ENCODE measurements around the gene GARNL3.

GARNL3 gene

DNA sequence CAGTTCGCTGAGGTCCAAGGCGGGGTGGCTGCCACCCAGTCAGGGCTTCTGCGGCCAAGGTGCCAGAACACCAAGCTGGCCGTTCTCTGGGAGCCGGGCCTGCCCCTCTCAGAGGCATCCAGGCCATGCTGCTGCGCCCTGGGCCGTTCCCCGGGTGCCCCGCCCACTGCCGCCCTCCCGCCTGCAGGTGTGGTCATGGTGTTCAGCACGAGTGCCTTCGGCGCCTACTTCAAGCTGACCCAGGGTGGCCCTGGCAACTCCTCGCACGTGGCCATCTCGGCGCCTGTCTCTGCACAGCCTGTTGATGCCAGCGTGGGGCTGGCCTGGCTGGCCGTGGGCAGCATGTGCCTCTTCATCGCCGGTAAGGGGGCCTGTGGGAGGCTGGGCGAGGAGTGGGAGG is 140.1 kb downstream of the GARNL3 start:
- Histone ChIP-seq H3K9me3 (ENCODE audit: low read depth, low read length) (no peaks in the 10 kb centered on the region), H3K4me3 (no peak overlapping the region), H3K36me3 (ENCODE audit: insufficient read depth, low read length) (no peaks in the 10 kb centered on the region), H3K9ac (ENCODE audit: insufficient read length) (no peak overlapping the region), H3K27ac (no peak overlapping the region)
- TF ChIP-seq POLR2AphosphoS5 (IDR thresholded peaks at IDR 0.05; ENCODE audit: borderline replicate concordance, low read depth, low read length) (no peak), FOXP2 (optimal IDR thresholded peaks at IDR 0.05; ENCODE audit: control extremely low read depth, extremely low read length, insufficient read depth) (no peak)
- DNase-seq (ENCODE audit: low read depth, low spot score): no peak

GRCh38 chr9:127405344-127406125 is 141.0 kb downstream of the GARNL3 start:
- DNase-seq (ENCODE audit: low read depth, low spot score): no peak
- Histone ChIP-seq H3K9ac (ENCODE audit: insufficient read length) (no peak overlapping the region), H3K4me3 (no peak overlapping the region), H3K9me3 (ENCODE audit: low read depth, low read length) (no peaks in the 10 kb centered on the region), H3K36me3 (ENCODE audit: insufficient read depth, low read length) (no peaks in the 10 kb centered on the region), H3K27ac (no peak overlapping the region)
- TF ChIP-seq EZH2 (IDR thresholded peaks at IDR 0.05) (no peak), FOXP2 (optimal IDR thresholded peaks at IDR 0.05; ENCODE audit: control extremely low read depth, extremely low read length, insufficient read depth) (no peak)

DNA sequence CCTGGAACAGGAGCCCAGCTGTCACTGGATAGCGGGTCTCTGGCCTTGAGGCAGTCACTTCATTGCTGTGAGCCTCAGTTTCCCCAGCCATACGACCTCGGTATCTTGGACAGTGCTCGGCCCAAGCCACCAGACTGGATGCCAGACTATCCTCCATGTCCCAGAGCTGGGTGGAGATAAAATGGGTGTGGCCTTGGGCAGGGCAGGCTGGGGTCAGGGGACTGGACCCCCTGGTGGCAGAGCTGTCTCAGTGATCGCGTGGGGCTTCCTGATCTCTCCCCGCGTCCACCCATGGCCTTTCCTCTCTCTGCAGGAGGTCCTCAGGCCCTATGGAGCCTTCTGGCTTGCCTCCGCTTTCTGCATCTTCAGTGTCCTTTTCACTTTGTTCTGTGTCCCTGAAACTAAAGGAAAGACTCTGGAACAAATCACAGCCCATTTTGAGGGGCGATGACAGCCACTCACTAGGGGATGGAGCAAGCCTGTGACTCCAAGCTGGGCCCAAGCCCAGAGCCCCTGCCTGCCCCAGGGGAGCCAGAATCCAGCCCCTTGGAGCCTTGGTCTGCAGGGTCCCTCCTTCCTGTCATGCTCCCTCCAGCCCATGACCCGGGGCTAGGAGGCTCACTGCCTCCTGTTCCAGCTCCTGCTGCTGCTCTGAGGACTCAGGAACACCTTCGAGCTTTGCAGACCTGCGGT is 142.4 kb downstream of the GARNL3 start:
- no peak overlapping the region for H3K27ac ChIP-seq

GRCh38 chr9:127407492-127407843 is 142.9 kb downstream of the GARNL3 start:
- no peak for TF ChIP-seq FOXP2 (optimal IDR thresholded peaks at IDR 0.05; ENCODE audit: control extremely low read depth, extremely low read length, insufficient read depth)
- no peak for TF ChIP-seq POLR2AphosphoS5 (IDR thresholded peaks at IDR 0.05; ENCODE audit: borderline replicate concordance, low read depth, low read length)
- TF ChIP-seq EZH2 (IDR thresholded peaks at IDR 0.05): no peak
- no peaks in the 10 kb centered on the region for H3K9me3 ChIP-seq (ENCODE audit: low read depth, low read length)
- H3K9ac ChIP-seq (ENCODE audit: insufficient read length): no peak overlapping the region
- H3K36me3 ChIP-seq (ENCODE audit: insufficient read depth, low read length): no peaks in the 10 kb centered on the region
- no peak overlapping the region for H3K27ac ChIP-seq
- no peak for DNase-seq (ENCODE audit: low read depth, low spot score)
- no peak overlapping the region for H3K4me3 ChIP-seq

More for the DNA sequence above, 142.4 kb downstream of the GARNL3 start:
- Histone ChIP-seq H3K9ac (ENCODE audit: insufficient read length) (no peak overlapping the region), H3K9me3 (ENCODE audit: low read depth, low read length) (no peaks in the 10 kb centered on the region), H3K36me3 (ENCODE audit: insufficient read depth, low read length) (no peaks in the 10 kb centered on the region), H3K4me3 (no peak overlapping the region)
- no peak for TF ChIP-seq FOXP2 (optimal IDR thresholded peaks at IDR 0.05; ENCODE audit: control extremely low read depth, extremely low read length, insufficient read depth)
- no peak for TF ChIP-seq POLR2AphosphoS5 (IDR thresholded peaks at IDR 0.05; ENCODE audit: borderline replicate concordance, low read depth, low read length)
- TF ChIP-seq EZH2 (IDR thresholded peaks at IDR 0.05): no peak
- no peak for DNase-seq (ENCODE audit: low read depth, low spot score)

GRCh38 chr9:127411122-127411521 is 146.5 kb downstream of the GARNL3 start:
- Histone ChIP-seq H3K36me3 (ENCODE audit: insufficient read depth, low read length) (no peaks in the 10 kb centered on the region), H3K4me3 (no peak overlapping the region), H3K27ac (no peak overlapping the region), H3K9me3 (ENCODE audit: low read depth, low read length) (no peaks in the 10 kb centered on the region), H3K9ac (ENCODE audit: insufficient read length) (no peak overlapping the region)
- no peak for DNase-seq (ENCODE audit: low read depth, low spot score)
- TF ChIP-seq EZH2 (IDR thresholded peaks at IDR 0.05) (no peak), POLR2AphosphoS5 (IDR thresholded peaks at IDR 0.05; ENCODE audit: borderline replicate concordance, low read depth, low read length) (no peak), FOXP2 (optimal IDR thresholded peaks at IDR 0.05; ENCODE audit: control extremely low read depth, extremely low read length, insufficient read depth) (no peak)

DNA sequence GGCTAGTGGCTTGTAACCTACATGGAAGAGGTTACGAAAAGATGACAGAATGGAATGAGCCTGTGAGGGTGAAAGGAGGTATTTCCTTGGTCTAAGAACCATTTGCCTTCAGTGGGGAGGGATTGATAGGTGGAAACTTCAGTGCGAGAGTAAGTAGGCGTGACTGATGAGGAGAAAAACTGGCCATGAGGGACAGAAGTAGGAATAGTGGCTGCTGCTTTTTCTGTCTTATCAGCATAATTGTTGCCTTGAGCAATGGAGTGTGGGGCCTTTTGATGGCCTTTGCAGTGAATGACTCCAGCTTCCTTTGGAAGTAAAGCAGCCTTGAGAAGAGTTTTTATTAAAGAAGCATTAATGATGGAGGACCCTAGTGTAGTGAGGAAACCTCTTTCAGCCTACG is 150.6 kb downstream of the GARNL3 start:
- Histone ChIP-seq H3K36me3 (ENCODE audit: insufficient read depth, low read length) (no peaks in the 10 kb centered on the region), H3K9me3 (ENCODE audit: low read depth, low read length) (no peaks in the 10 kb centered on the region), H3K9ac (ENCODE audit: insufficient read length) (no peak overlapping the region), H3K4me3 (no peak overlapping the region), H3K27ac (no peak overlapping the region)
- no peak for DNase-seq (ENCODE audit: low read depth, low spot score)
- TF ChIP-seq FOXP2 (optimal IDR thresholded peaks at IDR 0.05; ENCODE audit: control extremely low read depth, extremely low read length, insufficient read depth): no peak
- TF ChIP-seq EZH2 (IDR thresholded peaks at IDR 0.05): no peak
- no peak for TF ChIP-seq POLR2AphosphoS5 (IDR thresholded peaks at IDR 0.05; ENCODE audit: borderline replicate concordance, low read depth, low read length)

DNA sequence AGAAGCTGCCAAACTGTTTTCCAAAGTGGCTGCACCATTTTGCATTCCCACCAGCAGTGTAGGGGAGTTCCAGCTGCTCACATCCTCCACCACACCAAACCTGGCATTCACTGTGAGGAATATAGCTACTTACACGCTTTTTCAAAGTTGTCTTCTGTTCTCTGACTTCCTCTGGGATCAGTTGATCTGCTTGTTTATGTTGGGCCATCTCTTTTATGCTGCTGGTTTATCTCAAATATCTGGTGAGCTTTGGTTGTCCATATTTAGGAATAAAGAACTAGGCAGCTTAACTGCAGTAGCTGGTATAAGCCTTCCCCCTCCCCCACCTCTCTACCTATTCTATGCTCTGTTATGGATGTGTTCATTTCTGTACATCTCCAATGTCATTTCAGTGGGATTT is 151.1 kb downstream of the GARNL3 start:
- Histone ChIP-seq H3K27ac (no peak overlapping the region), H3K9me3 (ENCODE audit: low read depth, low read length) (no peaks in the 10 kb centered on the region)
- TF ChIP-seq EZH2 (IDR thresholded peaks at IDR 0.05) (no peak), POLR2AphosphoS5 (IDR thresholded peaks at IDR 0.05; ENCODE audit: borderline replicate concordance, low read depth, low read length) (no peak), FOXP2 (optimal IDR thresholded peaks at IDR 0.05; ENCODE audit: control extremely low read depth, extremely low read length, insufficient read depth) (no peak)

GRCh38 chr9:127417131-127418036 is 152.8 kb downstream of the GARNL3 start:
- peak overlapping the region; percentile 25; the same call in 1 of the 2 replicates for H3K4me3 ChIP-seq
- H3K27ac ChIP-seq: no peak overlapping the region
- no peaks in the 10 kb centered on the region for H3K9me3 ChIP-seq (ENCODE audit: low read depth, low read length)
- peak; percentile 32 for DNase-seq (ENCODE audit: low read depth, low spot score)
- no peak overlapping the region for H3K9ac ChIP-seq (ENCODE audit: insufficient read length)
- no peak for TF ChIP-seq FOXP2 (optimal IDR thresholded peaks at IDR 0.05; ENCODE audit: control extremely low read depth, extremely low read length, insufficient read depth)
- no peak for TF ChIP-seq EZH2 (IDR thresholded peaks at IDR 0.05)
- TF ChIP-seq POLR2AphosphoS5 (IDR thresholded peaks at IDR 0.05; ENCODE audit: borderline replicate concordance, low read depth, low read length): no peak
- H3K36me3 ChIP-seq (ENCODE audit: insufficient read depth, low read length): no peaks in the 10 kb centered on the region

More for the DNA sequence above, 151.1 kb downstream of the GARNL3 start:
- H3K36me3 ChIP-seq (ENCODE audit: insufficient read depth, low read length): no peaks in the 10 kb centered on the region
- DNase-seq (ENCODE audit: low read depth, low spot score): no peak
- H3K9ac ChIP-seq (ENCODE audit: insufficient read length): no peak overlapping the region
- H3K4me3 ChIP-seq: no peak overlapping the region
